BJ (cell line): Measurements from ENCODE around the gene IL13RA1. TPM values are rescaled to one million over a fixed set of nuclear protein-coding genes. Genes with fewer than 3 reads are reported as not detected.

Experiments
- CTCF ChIA-PET: fragments of 350-600 bp; formaldehyde crosslinking; extraction: SDS; loops from one replicate; lab custom pipeline; 2021; ENCODE audit warnings: antibody characterized with exemption, inconsistent platforms; lab: Yijun Ruan, JAX
- POLR2A ChIA-PET: fragments of 300-600 bp; sonication (Branson Sonifier 250); formaldehyde crosslinking; extraction: SDS; loops from one replicate; lab custom pipeline; 2021; ENCODE audit warnings: antibody characterized with exemption; lab: Charles Lee
- DNase-seq: peaks from one replicate; pipeline ENCODE4 v3.0.0-alpha.2; 2011; ENCODE audit warnings: low read depth
- H3K27me3 ChIP-seq: 2 replicates; pipeline ENCODE4 v1.6.0; 2011; ENCODE audit warnings: low read length; ENCODE audit not compliant: control insufficient read depth, insufficient read depth
- H3K36me3 ChIP-seq: 2 replicates; pipeline ENCODE4 v1.5.1; 2011; ENCODE audit warnings: low read length; ENCODE audit not compliant: control insufficient read depth, insufficient read depth
- H3K4me3 ChIP-seq: 2 replicates; pipeline ENCODE4 v1.5.1; 2011; ENCODE audit warnings: low read depth, mild to moderate bottlenecking, control low read depth, low read length
- polyA minus RNA-seq: library from RNA; depleted of rRNA, polyadenylated mRNA; stranded (reverse); fragments of >200 nt; gene quantifications from 2 replicates; pipeline ENCODE4 v1.2.3, GENCODE V29; 2011; rRNA and poly(A)+ RNA removed
- polyA plus RNA-seq: library from polyadenylated mRNA; depleted of rRNA; stranded (reverse); fragments of >200 nt; gene quantifications from 2 replicates; pipeline ENCODE4 v1.2.3, GENCODE V29; 2011; rRNA removed
- TF ChIP-seq, protein P1 (sequence below): IDR thresholded peaks from 2 replicates; pipeline ENCODE4 v1.5.1; 2011; ENCODE audit warnings: low read depth, mild to moderate bottlenecking, control low read depth, inconsistent platforms, low read length, moderate library complexity; ENCODE audit not compliant: insufficient read depth

Gene IL13RA1
- polyA plus RNA-seq (27.7 and 51.5 TPM in 2 replicates), polyA minus RNA-seq (12.7 and 17.2 TPM in 2 replicates)

DNA sequence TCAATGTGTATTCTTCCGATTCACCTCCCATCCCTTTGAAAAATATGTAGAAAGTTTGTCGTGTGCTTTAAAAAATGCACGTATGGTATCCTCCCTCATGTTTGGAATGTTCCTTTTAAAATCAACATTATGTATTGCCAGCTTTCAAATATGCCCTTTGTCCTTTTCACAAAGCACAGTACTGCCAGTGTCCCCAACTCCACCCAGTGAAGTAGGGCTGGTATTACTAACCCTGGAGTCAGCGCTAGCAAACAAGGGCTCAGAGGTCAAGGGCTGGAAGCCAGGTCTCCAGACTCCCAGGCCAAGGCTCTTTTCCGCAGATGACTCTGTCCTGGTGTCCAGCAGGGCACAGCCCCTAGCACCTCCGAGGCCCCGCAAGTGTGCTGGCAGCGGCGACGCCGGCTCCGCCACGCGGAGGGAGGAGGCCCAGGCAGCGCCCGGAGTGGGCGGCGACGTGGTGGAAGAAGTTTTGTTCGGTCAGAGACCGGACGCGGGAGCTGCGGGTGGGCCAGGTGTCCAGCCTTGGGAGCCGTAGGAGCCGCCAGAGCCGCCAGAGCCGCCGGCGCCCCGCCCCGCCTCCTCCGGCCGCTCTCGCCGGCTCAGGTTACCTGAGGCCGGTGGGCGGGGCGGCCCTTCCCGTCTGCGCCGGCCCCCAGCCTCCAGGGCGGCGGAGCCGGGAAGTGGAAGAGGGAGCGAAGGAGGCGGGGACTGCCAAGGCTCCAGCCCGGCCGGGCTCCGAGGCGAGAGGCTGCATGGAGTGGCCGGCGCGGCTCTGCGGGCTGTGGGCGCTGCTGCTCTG, at the start of gene IL13RA1:
Gene IL13RA1, plus strand, starts transcription at position 720 of the 799 bp plus-strand sequence. Its CDS starts 33 bp downstream, at position 753.
- Histone ChIP-seq H3K27me3 (no peaks in the 10 kb centered on the region), H3K4me3 (peak within 1 kb of the TSS; percentile 63), H3K36me3 (no peaks in the 10 kb centered on the region)
- TF ChIP-seq, protein P1, sequence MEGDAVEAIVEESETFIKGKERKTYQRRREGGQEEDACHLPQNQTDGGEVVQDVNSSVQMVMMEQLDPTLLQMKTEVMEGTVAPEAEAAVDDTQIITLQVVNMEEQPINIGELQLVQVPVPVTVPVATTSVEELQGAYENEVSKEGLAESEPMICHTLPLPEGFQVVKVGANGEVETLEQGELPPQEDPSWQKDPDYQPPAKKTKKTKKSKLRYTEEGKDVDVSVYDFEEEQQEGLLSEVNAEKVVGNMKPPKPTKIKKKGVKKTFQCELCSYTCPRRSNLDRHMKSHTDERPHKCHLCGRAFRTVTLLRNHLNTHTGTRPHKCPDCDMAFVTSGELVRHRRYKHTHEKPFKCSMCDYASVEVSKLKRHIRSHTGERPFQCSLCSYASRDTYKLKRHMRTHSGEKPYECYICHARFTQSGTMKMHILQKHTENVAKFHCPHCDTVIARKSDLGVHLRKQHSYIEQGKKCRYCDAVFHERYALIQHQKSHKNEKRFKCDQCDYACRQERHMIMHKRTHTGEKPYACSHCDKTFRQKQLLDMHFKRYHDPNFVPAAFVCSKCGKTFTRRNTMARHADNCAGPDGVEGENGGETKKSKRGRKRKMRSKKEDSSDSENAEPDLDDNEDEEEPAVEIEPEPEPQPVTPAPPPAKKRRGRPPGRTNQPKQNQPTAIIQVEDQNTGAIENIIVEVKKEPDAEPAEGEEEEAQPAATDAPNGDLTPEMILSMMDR: no peak
- DNase-seq: no peak
- CTCF ChIA-PET: no interaction called here
- POLR2A ChIA-PET: no interaction called here

DNA sequence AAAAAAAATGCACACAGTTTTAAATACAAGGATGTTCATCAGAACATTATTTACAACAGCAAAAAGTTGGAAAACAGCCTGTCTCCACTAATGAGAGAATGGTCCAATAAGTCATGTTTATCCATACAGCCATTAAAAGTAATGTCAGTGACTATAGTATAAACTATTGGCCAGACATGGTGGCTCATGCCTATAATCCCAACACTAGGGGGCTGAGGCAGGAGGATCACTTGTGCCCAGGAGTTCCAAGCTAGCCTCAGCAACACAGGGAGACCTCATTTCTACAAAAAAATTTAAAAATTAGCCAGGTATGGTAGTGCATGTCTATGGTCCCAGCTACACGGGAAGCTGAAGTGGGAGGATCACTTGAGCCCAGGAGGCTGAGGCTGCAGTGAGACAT, 48.1 kb upstream of the IL13RA1 start:
- Histone ChIP-seq H3K36me3 (no peaks in the 10 kb centered on the region), H3K27me3 (no peaks in the 10 kb centered on the region), H3K4me3 (no peak overlapping the region)
- CTCF ChIA-PET: no interaction called here
- POLR2A ChIA-PET: interaction anchor here (0.5 kb wide), 1 partner anchor 10 kb away, joined by 12 read pairs; no protein-coding TSS in a partner anchor
- no peak for DNase-seq
- TF ChIP-seq, protein P1: 0 out of 2 replicates have a peak, but pooled peaks have one; percentile 4

DNA sequence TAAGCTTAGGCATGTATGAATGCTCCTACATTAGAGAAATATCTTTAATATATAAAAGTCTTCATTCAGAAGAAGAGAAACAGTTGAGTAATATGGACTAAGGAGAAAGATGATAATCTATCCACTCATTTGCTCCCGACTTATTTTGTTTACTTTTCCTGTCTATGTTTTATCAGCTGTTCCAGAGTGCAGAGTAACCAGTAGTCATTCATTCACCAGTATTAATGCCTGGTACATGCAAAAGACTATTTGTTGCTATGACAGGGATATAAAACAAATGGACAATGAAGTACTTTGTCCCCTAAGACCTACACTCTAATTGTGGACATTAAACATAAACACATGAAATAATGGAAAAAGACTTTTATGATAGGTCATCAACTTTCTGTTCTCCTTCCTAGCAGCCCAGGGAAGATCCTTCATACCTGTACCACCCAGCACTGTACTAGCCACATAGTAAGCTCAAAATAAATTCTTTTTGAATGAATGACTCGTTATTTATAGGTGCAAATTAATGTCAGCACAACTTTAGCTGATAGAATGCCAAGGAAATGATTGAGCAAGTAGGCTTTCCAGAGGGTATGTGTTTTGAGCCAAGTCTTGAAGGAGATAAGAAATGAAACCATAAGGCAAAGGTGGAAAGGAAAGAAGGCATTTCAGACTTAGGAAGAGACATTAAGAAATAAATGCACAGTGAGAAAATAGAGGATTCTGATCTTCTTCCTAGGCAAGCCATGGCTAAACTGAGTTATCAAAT, 45.0 kb upstream of the IL13RA1 start:
- H3K36me3 ChIP-seq: no peaks in the 10 kb centered on the region
- ChIA-PET CTCF (no interaction called here), POLR2A (no interaction called here)
- TF ChIP-seq, protein P1: no peak
- no peak overlapping the region for H3K4me3 ChIP-seq
- no peak for DNase-seq
- no peaks in the 10 kb centered on the region for H3K27me3 ChIP-seq

DNA sequence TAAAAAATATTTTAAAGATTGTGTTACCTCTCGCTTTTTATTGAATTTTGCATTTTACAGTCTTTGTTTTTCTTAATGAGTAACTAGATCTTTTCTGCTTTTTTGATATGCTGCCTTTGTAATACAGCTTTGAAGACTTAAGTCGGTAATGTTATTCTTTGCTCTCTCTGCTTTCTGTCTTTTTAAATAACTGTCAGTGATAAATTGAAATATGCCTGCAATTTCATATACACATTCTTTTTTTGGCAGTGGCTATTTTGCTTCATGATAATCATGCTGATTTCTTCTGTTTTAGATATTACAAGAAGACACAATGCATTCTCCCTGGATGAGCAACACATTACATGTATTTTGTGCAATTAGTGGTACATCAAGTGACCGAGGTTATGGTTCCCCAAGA, 42.0 kb upstream of the IL13RA1 start:
- TF ChIP-seq, protein P1: no peak
- Histone ChIP-seq H3K36me3 (no peaks in the 10 kb centered on the region), H3K4me3 (no peak overlapping the region), H3K27me3 (no peaks in the 10 kb centered on the region)
- DNase-seq: no peak
- POLR2A ChIA-PET: no interaction called here
- CTCF ChIA-PET: no interaction called here

DNA sequence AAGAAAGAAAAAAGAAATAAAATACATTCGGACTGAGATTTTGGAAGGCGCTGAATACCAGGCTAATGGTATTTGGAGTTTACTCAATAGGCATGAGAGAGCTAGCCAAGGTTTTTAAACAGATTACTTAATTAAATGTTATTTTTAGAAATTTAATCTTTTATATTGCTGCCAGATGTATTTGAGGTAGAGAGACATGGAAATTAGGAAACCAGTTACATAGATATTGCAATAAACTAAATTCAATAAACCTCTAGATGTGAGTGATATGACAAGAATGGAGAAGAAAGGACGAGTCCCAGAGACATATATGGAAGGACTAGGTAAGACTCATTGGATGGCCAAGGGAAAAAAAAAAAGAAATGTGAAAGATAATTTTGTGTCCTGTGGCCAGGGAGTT, 38.5 kb upstream of the IL13RA1 start:
- H3K4me3 ChIP-seq: no peak overlapping the region
- ChIA-PET CTCF (no interaction called here), POLR2A (interaction anchor here (0.7 kb wide), 1 partner anchor 10 kb away, joined by 12 read pairs; no protein-coding TSS in a partner anchor)
- no peak for DNase-seq
- no peaks in the 10 kb centered on the region for H3K27me3 ChIP-seq
- H3K36me3 ChIP-seq: no peaks in the 10 kb centered on the region
- TF ChIP-seq, protein P1: no peak
